Skeletal muscle satellite cell (primary cell): Measurements from ENCODE around the gene UBE2D4.
"Not testable (repeated sequence)": the region's sequence is repeated elsewhere in the genome, so short reads cannot be mapped to it uniquely, and the experiment has no call there.

Experiments used
- H3K27me3 ChIP-seq: 2 replicates; pipeline ENCODE4 v1.7.0; 2013; ENCODE audit warnings: low read length; ENCODE audit not compliant: control insufficient read depth, insufficient read depth
- H3K36me3 ChIP-seq: 2 replicates; pipeline ENCODE4 v1.7.0; 2013; ENCODE audit warnings: mild to moderate bottlenecking, control low read depth, low read length; ENCODE audit not compliant: insufficient read depth
- H3K4me1 ChIP-seq: 2 replicates; pipeline ENCODE4 v1.7.0; 2013; ENCODE audit warnings: low read length; ENCODE audit not compliant: control insufficient read depth, insufficient read depth
- H3K4me2 ChIP-seq: 2 replicates; pipeline ENCODE4 v1.7.0; 2013; ENCODE audit warnings: mild to moderate bottlenecking, low read length
- H3K4me3 ChIP-seq: 2 replicates; pipeline ENCODE4 v1.7.0; 2013; ENCODE audit warnings: low read length
- H3K9ac ChIP-seq: 2 replicates; pipeline ENCODE4 v1.7.0; 2013; ENCODE audit warnings: mild to moderate bottlenecking, low read depth, low read length, moderate library complexity
- H3K9me3 ChIP-seq: replicated peaks from 2 replicates; pipeline ENCODE4 v1.7.0; 2013; ENCODE audit warnings: mild to moderate bottlenecking, control low read depth, low read length

Gene UBE2D4

GRCh38 chr7:43943417-43944187 is 17.4 kb downstream of the UBE2D4 start:
- H3K27me3 ChIP-seq = no peaks in the 10 kb centered on the region
- H3K36me3 ChIP-seq = no peaks in the 10 kb centered on the region
- no peak overlapping the region for H3K9ac ChIP-seq
- H3K4me1 ChIP-seq = no peaks in the 10 kb centered on the region
- no peaks in the 10 kb centered on the region for H3K9me3 ChIP-seq
- no peak overlapping the region for H3K4me2 ChIP-seq
- no peak overlapping the region for H3K4me3 ChIP-seq

GRCh38 chr7:43944286-43944685 is 18.1 kb downstream of the UBE2D4 start:
- Histone ChIP-seq H3K4me1 (no peaks in the 10 kb centered on the region), H3K27me3 (no peaks in the 10 kb centered on the region), H3K4me2 (no peak overlapping the region), H3K4me3 (no peak overlapping the region), H3K9me3 (no peaks in the 10 kb centered on the region), H3K36me3 (no peaks in the 10 kb centered on the region), H3K9ac (no peak overlapping the region)

GRCh38 chr7:43952028-43952427 is 25.8 kb downstream of the UBE2D4 start:
- H3K4me1 ChIP-seq = no peaks in the 10 kb centered on the region
- H3K9me3 ChIP-seq = no peaks in the 10 kb centered on the region
- H3K4me3 ChIP-seq = no peak overlapping the region
- no peak overlapping the region for H3K9ac ChIP-seq
- H3K36me3 ChIP-seq = peaks cover 4% of the 10 kb centered on the region
- no peak overlapping the region for H3K4me2 ChIP-seq
- no peaks in the 10 kb centered on the region for H3K27me3 ChIP-seq

- H3K4me3 ChIP-seq = no peak overlapping the region
- H3K27me3 ChIP-seq = no peaks in the 10 kb centered on the region
- no peak overlapping the region for H3K4me2 ChIP-seq
- peaks cover 4% of the 10 kb centered on the region for H3K36me3 ChIP-seq
- no peaks in the 10 kb centered on the region for H3K9me3 ChIP-seq
- no peak overlapping the region for H3K9ac ChIP-seq
- no peaks in the 10 kb centered on the region for H3K4me1 ChIP-seq
These were observed 26.8 kb downstream of the UBE2D4 start for GRCh38 chr7:43953071-43953470.

GRCh38 chr7:43954524-43955228 is 28.4 kb downstream of the UBE2D4 start:
- Histone ChIP-seq H3K9ac (no peak overlapping the region), H3K9me3 (no peaks in the 10 kb centered on the region), H3K4me3 (no peak overlapping the region), H3K36me3 (peaks cover 4% of the 10 kb centered on the region), H3K4me2 (no peak overlapping the region), H3K27me3 (no peaks in the 10 kb centered on the region), H3K4me1 (no peaks in the 10 kb centered on the region)

GRCh38 chr7:43956027-43956426 is 29.8 kb downstream of the UBE2D4 start:
- H3K36me3 ChIP-seq = no peaks in the 10 kb centered on the region
- H3K4me3 ChIP-seq = no peak overlapping the region
- no peaks in the 10 kb centered on the region for H3K9me3 ChIP-seq
- H3K9ac ChIP-seq = no peak overlapping the region
- no peaks in the 10 kb centered on the region for H3K27me3 ChIP-seq
- no peaks in the 10 kb centered on the region for H3K4me1 ChIP-seq
- H3K4me2 ChIP-seq = no peak overlapping the region

- no peaks in the 10 kb centered on the region for H3K27me3 ChIP-seq
- no peak overlapping the region for H3K4me2 ChIP-seq
- H3K9ac ChIP-seq = no peak overlapping the region
- no peaks in the 10 kb centered on the region for H3K4me1 ChIP-seq
- no peaks in the 10 kb centered on the region for H3K36me3 ChIP-seq
- no peaks in the 10 kb centered on the region for H3K9me3 ChIP-seq
- no peak overlapping the region for H3K4me3 ChIP-seq
These were observed 34.7 kb downstream of the UBE2D4 start for GRCh38 chr7:43960933-43961332.

GRCh38 chr7:43966392-43966791 is 40.2 kb downstream of the UBE2D4 start:
- not testable (repeated sequence) for H3K4me3 ChIP-seq, H3K9me3 ChIP-seq

GRCh38 chr7:43968172-43969040 is 42.2 kb downstream of the UBE2D4 start:
- not testable (repeated sequence) for H3K36me3 ChIP-seq, H3K9me3 ChIP-seq, H3K4me3 ChIP-seq, H3K4me2 ChIP-seq, H3K27me3 ChIP-seq, H3K9ac ChIP-seq, H3K4me1 ChIP-seq

More at GRCh38 chr7:43966392-43966791, 40.2 kb downstream of the UBE2D4 start:
- H3K4me1 ChIP-seq, H3K4me2 ChIP-seq, H3K36me3 ChIP-seq, H3K9ac ChIP-seq, H3K27me3 ChIP-seq: not testable (repeated sequence)

GRCh38 chr7:43969586-43969985 is 43.4 kb downstream of the UBE2D4 start:
- not testable (repeated sequence) for H3K4me1 ChIP-seq, H3K9ac ChIP-seq, H3K27me3 ChIP-seq, H3K9me3 ChIP-seq, H3K36me3 ChIP-seq, H3K4me2 ChIP-seq, H3K4me3 ChIP-seq

GRCh38 chr7:43970698-43971097 is 44.5 kb downstream of the UBE2D4 start:
- not testable (repeated sequence) for H3K4me2 ChIP-seq, H3K9ac ChIP-seq, H3K36me3 ChIP-seq, H3K9me3 ChIP-seq, H3K4me3 ChIP-seq, H3K27me3 ChIP-seq, H3K4me1 ChIP-seq
